GM19372 (cell line): ENCODE results near the gene ENOSF1.

ENCODE experiments used
- ATAC-seq: cut with Tn5 transposase; IDR thresholded peaks from one replicate; pipeline ENCODE4 v1.9.1; 2021; ENCODE audit warnings: mild to moderate bottlenecking, low read depth, moderate library complexity; ENCODE audit not compliant: unreplicated experiment

The ENOSF1 gene

GRCh38 chr18:647304-647703 lies 65.1 kb downstream of the ENOSF1 start:
- ATAC-seq = no peak

GRCh38 chr18:644395-645004 lies 67.9 kb downstream of the ENOSF1 start:
- ATAC-seq = no peak

- no peak for ATAC-seq
Observed at GRCh38 chr18:641224-641623, 71.2 kb downstream of the ENOSF1 start.

DNA sequence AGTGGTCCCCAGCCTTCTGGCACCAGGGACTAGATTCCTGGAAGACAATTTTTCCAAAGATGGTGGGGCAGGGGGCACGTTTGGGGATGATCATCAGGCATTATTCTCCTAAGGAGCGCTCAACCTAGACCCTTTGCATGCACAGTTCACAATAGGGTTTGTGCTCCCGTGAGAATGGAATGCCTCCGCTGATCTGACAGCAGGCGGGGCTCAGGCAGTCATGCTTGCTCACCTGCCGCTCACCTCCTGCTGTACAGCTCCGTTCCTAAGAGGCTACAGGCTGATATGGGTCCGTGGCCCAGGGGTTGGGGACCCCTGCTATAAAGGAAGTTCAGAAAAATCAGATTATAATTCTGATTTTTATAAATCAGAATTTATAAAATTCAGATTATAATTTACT lies 77.3 kb downstream of the ENOSF1 start:
- ATAC-seq = no peak

- no peak for ATAC-seq
Observed at GRCh38 chr18:634551-635045, 77.8 kb downstream of the ENOSF1 start.

- ATAC-seq = no peak
Observed at GRCh38 chr18:631560-631959, 80.9 kb downstream of the ENOSF1 start.

GRCh38 chr18:629269-630150 lies 82.9 kb downstream of the ENOSF1 start:
- no peak for ATAC-seq

DNA sequence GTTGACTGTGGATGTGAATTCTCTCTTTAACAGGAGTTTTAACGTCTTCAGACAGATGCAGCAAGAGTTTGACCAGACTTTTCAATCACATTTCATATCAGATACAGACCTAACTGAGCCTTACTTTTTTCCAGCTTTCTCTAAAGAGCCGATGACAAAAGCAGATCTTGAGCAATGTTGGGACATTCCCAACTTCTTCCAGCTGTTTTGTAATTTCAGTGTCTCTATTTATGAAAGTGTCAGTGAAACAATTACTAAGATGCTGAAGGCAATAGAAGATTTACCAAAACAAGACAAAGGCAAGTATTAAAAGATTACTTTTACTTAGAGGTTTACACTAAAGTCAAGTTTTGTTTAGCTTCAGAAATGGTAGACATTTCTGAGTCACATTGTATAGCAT lies 85.2 kb downstream of the ENOSF1 start:
- no peak for ATAC-seq

DNA sequence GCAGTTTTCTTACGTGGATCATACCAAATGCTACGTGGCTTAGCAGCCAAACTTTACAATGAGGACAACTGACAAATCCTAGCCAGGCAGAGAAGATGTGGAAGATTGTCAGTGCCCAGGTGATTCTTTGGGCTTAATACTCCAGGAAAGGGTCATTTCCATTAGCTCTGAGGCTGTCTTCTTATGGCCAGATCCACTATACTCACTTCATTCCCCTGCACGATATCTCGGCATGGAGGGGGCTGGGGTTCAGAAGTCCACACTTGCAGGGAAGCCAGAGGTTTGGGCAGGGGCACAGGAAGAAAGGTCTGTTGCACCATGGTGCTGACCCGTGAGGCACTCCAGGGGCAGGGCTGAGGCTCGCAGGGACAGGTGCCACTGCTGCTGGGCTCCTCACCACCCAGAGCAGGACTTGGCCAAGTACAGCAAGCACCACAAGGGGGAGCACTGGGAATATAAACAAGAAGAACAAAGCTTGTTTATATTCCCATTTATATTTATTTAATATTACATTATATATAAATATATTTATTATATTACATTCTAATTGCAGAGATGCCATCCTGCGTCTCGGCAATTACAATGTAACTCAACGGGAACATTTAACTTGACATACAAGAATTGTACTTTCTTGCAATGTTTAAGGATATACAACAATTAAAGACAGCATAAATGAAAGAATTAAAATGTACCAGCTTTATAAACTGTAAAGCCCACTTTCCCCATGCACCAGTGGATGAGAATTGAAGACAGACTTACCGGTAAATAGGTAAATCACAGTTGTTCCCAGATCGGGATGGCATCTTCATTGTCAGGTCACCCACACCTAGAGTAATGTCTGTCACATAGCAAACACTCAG lies 88.4 kb downstream of the ENOSF1 start:
- peak; percentile 70 for ATAC-seq

GRCh38 chr18:622289-622688 lies 90.1 kb downstream of the ENOSF1 start:
- ATAC-seq = no peak

DNA sequence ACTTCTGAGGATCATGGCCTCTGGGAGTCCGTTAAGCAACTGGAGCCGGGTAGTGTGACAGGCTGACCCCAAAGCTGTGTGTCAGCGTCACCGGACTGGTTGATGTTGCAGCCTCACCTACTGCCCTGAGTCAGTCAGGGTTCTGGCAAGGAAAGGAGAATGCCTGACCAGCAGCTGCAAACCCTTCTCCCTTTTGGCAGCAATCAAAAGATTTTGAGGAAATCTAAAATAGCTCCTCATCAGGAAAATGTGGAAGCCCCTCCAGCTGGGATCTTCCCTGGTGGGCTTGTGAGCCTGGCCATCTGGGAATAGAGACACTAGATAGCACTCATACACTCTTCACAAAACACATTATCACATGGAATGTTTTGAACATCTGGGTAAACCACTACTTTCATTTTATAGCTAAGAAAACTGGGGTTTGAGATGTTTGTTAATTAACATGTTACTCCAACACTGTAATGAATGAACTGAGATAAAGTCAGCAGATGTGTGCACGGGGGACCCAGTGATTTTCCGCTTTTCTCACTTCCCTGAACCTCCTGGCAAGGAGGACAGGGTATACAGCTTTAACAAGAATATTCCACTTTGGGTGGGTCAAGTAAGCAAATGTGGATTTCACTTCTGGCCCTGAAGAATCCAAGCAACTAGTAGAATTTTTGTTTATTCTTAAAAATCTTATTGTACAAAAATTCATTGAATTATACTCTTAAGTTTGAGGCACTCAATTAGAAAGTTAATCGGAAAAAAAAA lies 91.0 kb downstream of the ENOSF1 start:
- ATAC-seq = no peak
